ENCODE results near the gene TKTL1. TPM values are rescaled to one million over a fixed set of nuclear protein-coding genes. Genes with fewer than 3 reads are reported as not detected.

TKTL1 gene
- total and polyA plus RNA-seq, 8 donors = not detected

- no peak overlapping the region for H3K27ac ChIP-seq
- peak in 2 of 4 donors; percentile 36 to 57 for ATAC-seq
- no peak for TF ChIP-seq CTCF (IDR thresholded peaks at IDR 0.05)
- H3K4me3 ChIP-seq = no peak overlapping the region
- H3K4me1 ChIP-seq = no peaks in the 10 kb centered on the region
- peaks cover 0 to 13% (median 0%) of the 10 kb centered on the region in 4 donors for H3K27me3 ChIP-seq
- H3K36me3 ChIP-seq = no peaks in the 10 kb centered on the region
- no peaks in the 10 kb centered on the region for H3K9me3 ChIP-seq
- no peak for FAIRE-seq
- 31 to 59% methylated on average over 10 of the region's 10 CpGs for WGBS, 2 donors
- DNase-seq = no peak
- intact Hi-C loops (cut with DNase I) = no loop called here
These were observed 26.0 kb downstream of the TKTL1 start for GRCh38 chrX:154321594-154321993.

GRCh38 chrX:154322890-154323289 lies 27.3 kb downstream of the TKTL1 start:
- FAIRE-seq (no peak), DNase-seq (no peak), ATAC-seq (no peak)
- H3K36me3 ChIP-seq = no peaks in the 10 kb centered on the region
- H3K27ac ChIP-seq = no peak overlapping the region
- intact Hi-C loops (cut with DNase I) = no loop called here
- H3K4me1 ChIP-seq = no peaks in the 10 kb centered on the region
- no peaks in the 10 kb centered on the region for H3K9me3 ChIP-seq
- H3K27me3 ChIP-seq = peaks cover 0 to 6% (median 1%) of the 10 kb centered on the region in 4 donors
- WGBS, 2 donors = 64 to 69% methylated on average over 10 of the region's 10 CpGs
- TF ChIP-seq CTCF (IDR thresholded peaks at IDR 0.05) = no peak
- H3K4me3 ChIP-seq = no peak overlapping the region

GRCh38 chrX:154323537-154323936 lies 27.9 kb downstream of the TKTL1 start:
- no peak for TF ChIP-seq CTCF (IDR thresholded peaks at IDR 0.05)
- Histone ChIP-seq H3K9me3 (no peaks in the 10 kb centered on the region), H3K27me3 (peaks cover 0 to 6% (median 1%) of the 10 kb centered on the region in 4 donors), H3K4me1 (no peaks in the 10 kb centered on the region), H3K36me3 (no peaks in the 10 kb centered on the region), H3K27ac (no peak overlapping the region), H3K4me3 (no peak overlapping the region)
- FAIRE-seq (no peak), ATAC-seq (no peak), DNase-seq (no peak)
- intact Hi-C loops (cut with DNase I) = no loop called here
- 41 to 46% methylated on average over 7 of the region's 7 CpGs for WGBS, 2 donors

GRCh38 chrX:154325541-154325940 lies 29.9 kb downstream of the TKTL1 start:
- H3K9me3 ChIP-seq = no peaks in the 10 kb centered on the region
- no peak for TF ChIP-seq CTCF (IDR thresholded peaks at IDR 0.05)
- intact Hi-C loops (cut with DNase I) = no loop called here
- ATAC-seq (no peak), FAIRE-seq (no peak), DNase-seq (no peak)
- no peaks in the 10 kb centered on the region for H3K36me3 ChIP-seq
- 52 to 65% methylated on average over 8 of the region's 8 CpGs for WGBS, 2 donors
- no peak overlapping the region for H3K4me3 ChIP-seq
- peaks cover 0 to 6% (median 1%) of the 10 kb centered on the region in 4 donors for H3K27me3 ChIP-seq
- no peak overlapping the region for H3K27ac ChIP-seq
- H3K4me1 ChIP-seq = no peaks in the 10 kb centered on the region

- no peak for FAIRE-seq
These were observed 31.6 kb downstream of the TKTL1 start for GRCh38 chrX:154327038-154327820.

More at GRCh38 chrX:154327038-154327820, 31.6 kb downstream of the TKTL1 start:
- no peak for TF ChIP-seq CTCF (IDR thresholded peaks at IDR 0.05)
- no peak overlapping the region for H3K4me3 ChIP-seq
- DNase-seq = no peak
- no peak overlapping the region for H3K27ac ChIP-seq
- 20 to 38% methylated on average over 11 of the region's 11 CpGs for WGBS, 2 donors
- H3K4me1 ChIP-seq = no peaks in the 10 kb centered on the region
- H3K36me3 ChIP-seq = no peaks in the 10 kb centered on the region
- ATAC-seq = peak in 1 of 4 donors; percentile 34
- peaks cover 0 to 3% (median 1%) of the 10 kb centered on the region in 4 donors for H3K27me3 ChIP-seq
- H3K9me3 ChIP-seq = no peaks in the 10 kb centered on the region
- intact Hi-C loops (cut with DNase I) = no loop called here
